ENCODE data around the gene KRT79. TPM values are rescaled to one million over a fixed set of nuclear protein-coding genes. Genes with fewer than 3 reads are reported as not detected.

KRT79 gene
- total and polyA plus RNA-seq, 11 donors = 0.24 TPM; not detected in 10

GRCh38 chr12:52774629-52775250 is 59.4 kb downstream of the KRT79 start:
- no peaks in the 10 kb centered on the region for H3K9me3 ChIP-seq
- H3K36me3 ChIP-seq = no peaks in the 10 kb centered on the region
- H3K27me3 ChIP-seq = peaks cover 0 to 15% (median 0%) of the 10 kb centered on the region in 9 donors
- TF ChIP-seq CTCF (IDR thresholded peaks at IDR 0.05) (no peak), POLR2A (IDR thresholded peaks at IDR 0.05) (no peak)
- ATAC-seq (peak in 1 of 4 donors; percentile 34), DNase-seq (no peak)
- H3K4me1 ChIP-seq = no peaks in the 10 kb centered on the region
- no peak overlapping the region for H3K4me3 ChIP-seq
- no peak overlapping the region for H3K27ac ChIP-seq
- 51 to 78% (median 61%) methylated on average over 3 to 8 of the region's 8 CpGs for WGBS, 4 donors
- intact Hi-C loops (cut with DNase I) = no loop called here

DNA sequence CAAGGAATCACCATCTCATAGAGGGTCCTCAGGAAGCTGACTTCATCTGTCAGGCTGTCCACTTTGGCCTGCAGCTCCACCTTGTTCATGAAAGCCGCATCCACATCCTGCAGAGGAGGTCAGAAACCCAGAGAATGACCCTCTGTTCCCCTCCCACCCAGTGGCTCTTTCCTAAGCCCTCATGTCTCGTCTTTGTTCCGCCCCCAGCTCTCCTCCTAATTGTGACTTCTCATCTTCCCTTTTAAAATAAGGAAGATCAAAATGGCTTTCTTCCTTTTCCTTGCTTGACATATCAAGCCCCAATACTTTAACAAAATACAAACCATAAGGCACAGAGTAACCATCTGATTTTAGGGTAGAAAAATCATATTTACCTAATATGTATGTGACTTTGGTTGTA is 61.3 kb downstream of the KRT79 start:
- no peak for ATAC-seq
- no peaks in the 10 kb centered on the region for H3K4me1 ChIP-seq
- TF ChIP-seq POLR2A (IDR thresholded peaks at IDR 0.05) (no peak), CTCF (IDR thresholded peaks at IDR 0.05) (no peak)
- no peak overlapping the region for H3K27ac ChIP-seq
- intact Hi-C loops (cut with DNase I) = no loop called here
- 62 to 75% (median 70%) methylated on average over 3 of the region's 3 CpGs for WGBS, 4 donors
- DNase-seq = no peak
- no peak overlapping the region for H3K4me3 ChIP-seq
- peaks cover 0 to 11% (median 0%) of the 10 kb centered on the region in 9 donors for H3K27me3 ChIP-seq
- H3K9me3 ChIP-seq = no peaks in the 10 kb centered on the region
- no peaks in the 10 kb centered on the region for H3K36me3 ChIP-seq

GRCh38 chr12:52772188-52772587 is 61.9 kb downstream of the KRT79 start:
- Histone ChIP-seq H3K27ac (no peak overlapping the region), H3K36me3 (no peaks in the 10 kb centered on the region), H3K4me1 (no peaks in the 10 kb centered on the region), H3K9me3 (no peaks in the 10 kb centered on the region), H3K4me3 (no peak overlapping the region), H3K27me3 (peaks cover 0 to 11% (median 0%) of the 10 kb centered on the region in 9 donors)
- 82 to 89% (median 87%) methylated on average over 4 of the region's 4 CpGs for WGBS, 4 donors
- no peak for TF ChIP-seq POLR2A (IDR thresholded peaks at IDR 0.05)
- TF ChIP-seq CTCF (IDR thresholded peaks at IDR 0.05) = no peak
- ATAC-seq (no peak), DNase-seq (no peak)
- intact Hi-C loops (cut with DNase I) = no loop called here

DNA sequence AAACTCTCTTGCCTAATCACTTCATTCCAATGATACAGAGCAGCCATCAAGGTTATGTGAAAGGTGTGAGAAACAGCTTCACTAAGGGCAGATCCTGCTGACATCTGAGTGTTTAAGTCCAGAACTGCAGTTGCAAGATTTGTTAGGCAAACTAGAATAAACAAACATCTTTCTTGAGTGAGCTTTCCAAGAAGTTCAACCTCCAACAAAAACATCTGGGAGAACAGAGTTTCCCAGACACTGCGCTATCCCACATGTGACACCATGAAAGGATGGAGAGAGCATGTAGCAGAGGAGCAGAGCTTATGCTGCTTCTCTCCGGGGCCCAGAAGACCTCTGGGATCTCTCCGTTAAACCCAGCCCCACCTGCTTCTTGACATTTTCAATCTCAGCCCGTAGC is 62.6 kb downstream of the KRT79 start:
- Histone ChIP-seq H3K4me3 (no peak overlapping the region), H3K27me3 (peaks cover 0 to 9% (median 0%) of the 10 kb centered on the region in 9 donors), H3K4me1 (no peaks in the 10 kb centered on the region), H3K9me3 (no peaks in the 10 kb centered on the region), H3K36me3 (no peaks in the 10 kb centered on the region), H3K27ac (no peak overlapping the region)
- TF ChIP-seq CTCF (IDR thresholded peaks at IDR 0.05) = no peak
- TF ChIP-seq POLR2A (IDR thresholded peaks at IDR 0.05) = no peak
- intact Hi-C loops (cut with DNase I) = no loop called here
- 64 to 81% (median 67%) methylated on average over 4 of the region's 4 CpGs for WGBS, 4 donors
- no peak for DNase-seq
- no peak for ATAC-seq

Other genes with a start within 250 kb of the KRT79 start
- not detected for gene KRT72, start 232.8 kb downstream of the KRT79 start, total RNA-seq
- not detected for gene KRT72, start 232.8 kb downstream of the KRT79 start, polyA plus RNA-seq
- gene KRT73, start 215.8 kb downstream of the KRT79 start, total RNA-seq = not detected
- gene KRT73, start 215.8 kb downstream of the KRT79 start, polyA plus RNA-seq = not detected
- gene KRT2, start 182.1 kb downstream of the KRT79 start, total RNA-seq = not detected
- not detected for gene KRT2, start 182.1 kb downstream of the KRT79 start, polyA plus RNA-seq
- gene KRT1, start 153.9 kb downstream of the KRT79 start, total RNA-seq = under 1 TPM in 1 of 9 donors, not detected in 8; 0.35 TPM
- gene KRT1, start 153.9 kb downstream of the KRT79 start, polyA plus RNA-seq = not detected
- not detected for gene KRT77, start 130.8 kb downstream of the KRT79 start, total RNA-seq
- gene KRT77, start 130.8 kb downstream of the KRT79 start, polyA plus RNA-seq = not detected
- gene KRT76, start 57.0 kb downstream of the KRT79 start, total RNA-seq = not detected
- not detected for gene KRT76, start 57.0 kb downstream of the KRT79 start, polyA plus RNA-seq
- not detected for gene KRT3, start 38.2 kb downstream of the KRT79 start, total RNA-seq
- not detected for gene KRT3, start 38.2 kb downstream of the KRT79 start, polyA plus RNA-seq
- not detected for gene KRT4, start 20.2 kb downstream of the KRT79 start, total RNA-seq
- under 1 TPM in 1 of 2 donors, not detected in 1; 0.51 TPM for gene KRT4, start 20.2 kb downstream of the KRT79 start, polyA plus RNA-seq
- gene KRT78, start 14.7 kb upstream of the KRT79 start, total RNA-seq = not detected
- gene KRT78, start 14.7 kb upstream of the KRT79 start, polyA plus RNA-seq = under 1 TPM in 1 of 2 donors, not detected in 1; 0.14 TPM
- 100 to 1,000 TPM in 6 of 9 donors, 10 to 100 TPM in 3; 79.9 to 210 (median 110) TPM for gene KRT8, start 70.8 kb upstream of the KRT79 start, total RNA-seq
- gene KRT8, start 70.8 kb upstream of the KRT79 start, polyA plus RNA-seq = 100 to 1,000 TPM; 139 to 227 TPM
- 10 to 100 TPM in 3 of 9 donors, 1 to 10 TPM in 6; 3.4 to 88.2 (median 6.9) TPM for gene KRT18, start 114.8 kb upstream of the KRT79 start, total RNA-seq
- 1 to 10 TPM; 6.1 to 8.7 TPM for gene KRT18, start 114.8 kb upstream of the KRT79 start, polyA plus RNA-seq
- 100 to 1,000 TPM; 307 to 481 (median 348) TPM for gene EIF4B, start 172.1 kb upstream of the KRT79 start, total RNA-seq
- gene EIF4B, start 172.1 kb upstream of the KRT79 start, polyA plus RNA-seq = 100 to 1,000 TPM in 1 of 2 donors, 10 to 100 TPM in 1; 52.0 to 172 TPM
- 100 to 1,000 TPM in 3 of 9 donors, 10 to 100 TPM in 6; 56.0 to 193 (median 88.4) TPM for gene TNS2, start 215.8 kb upstream of the KRT79 start, total RNA-seq
- gene TNS2, start 215.8 kb upstream of the KRT79 start, polyA plus RNA-seq = 100 to 1,000 TPM in 1 of 2 donors, 10 to 100 TPM in 1; 58.7 to 133 TPM
- gene SPRYD3, start 245.1 kb upstream of the KRT79 start, total RNA-seq = 10 to 100 TPM; 42.9 to 72.6 (median 48.5) TPM
- 10 to 100 TPM; 26.0 to 94.7 TPM for gene SPRYD3, start 245.1 kb upstream of the KRT79 start, polyA plus RNA-seq

Data from heart left ventricle (tissue), 16 donors.